ENCODE data around the gene TSACC. TPM values are rescaled to one million over a fixed set of nuclear protein-coding genes. Genes with fewer than 3 reads are reported as not detected.

The TSACC gene
- total and polyA plus RNA-seq, 9 of the 15 experiments (the other 6 are each of a cell fraction or from before 2014, with no cell fraction given) = 0.45 to 7.4 (median 2.6) TPM

DNA sequence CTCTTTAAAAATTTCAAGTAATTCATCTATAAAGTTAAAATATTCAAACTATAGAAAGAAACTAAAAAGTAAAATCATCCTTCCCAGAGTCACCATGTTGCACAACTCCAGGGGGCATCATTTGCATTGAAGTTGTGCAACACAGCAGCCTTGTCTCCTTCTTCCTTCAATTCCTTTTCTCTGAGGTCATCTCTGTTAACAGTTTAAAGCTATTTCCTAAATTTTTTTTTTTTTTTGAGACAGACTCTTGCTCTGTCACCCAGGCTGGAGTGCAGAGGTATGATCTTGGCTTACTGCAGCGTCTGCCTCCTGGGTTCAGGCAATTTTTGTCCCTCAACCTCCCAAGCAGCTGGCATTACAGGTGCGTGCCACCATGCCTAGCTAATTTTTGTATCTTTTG, 37.8 kb downstream of the TSACC start (continued):
- TF ChIP-seq, protein P1, sequence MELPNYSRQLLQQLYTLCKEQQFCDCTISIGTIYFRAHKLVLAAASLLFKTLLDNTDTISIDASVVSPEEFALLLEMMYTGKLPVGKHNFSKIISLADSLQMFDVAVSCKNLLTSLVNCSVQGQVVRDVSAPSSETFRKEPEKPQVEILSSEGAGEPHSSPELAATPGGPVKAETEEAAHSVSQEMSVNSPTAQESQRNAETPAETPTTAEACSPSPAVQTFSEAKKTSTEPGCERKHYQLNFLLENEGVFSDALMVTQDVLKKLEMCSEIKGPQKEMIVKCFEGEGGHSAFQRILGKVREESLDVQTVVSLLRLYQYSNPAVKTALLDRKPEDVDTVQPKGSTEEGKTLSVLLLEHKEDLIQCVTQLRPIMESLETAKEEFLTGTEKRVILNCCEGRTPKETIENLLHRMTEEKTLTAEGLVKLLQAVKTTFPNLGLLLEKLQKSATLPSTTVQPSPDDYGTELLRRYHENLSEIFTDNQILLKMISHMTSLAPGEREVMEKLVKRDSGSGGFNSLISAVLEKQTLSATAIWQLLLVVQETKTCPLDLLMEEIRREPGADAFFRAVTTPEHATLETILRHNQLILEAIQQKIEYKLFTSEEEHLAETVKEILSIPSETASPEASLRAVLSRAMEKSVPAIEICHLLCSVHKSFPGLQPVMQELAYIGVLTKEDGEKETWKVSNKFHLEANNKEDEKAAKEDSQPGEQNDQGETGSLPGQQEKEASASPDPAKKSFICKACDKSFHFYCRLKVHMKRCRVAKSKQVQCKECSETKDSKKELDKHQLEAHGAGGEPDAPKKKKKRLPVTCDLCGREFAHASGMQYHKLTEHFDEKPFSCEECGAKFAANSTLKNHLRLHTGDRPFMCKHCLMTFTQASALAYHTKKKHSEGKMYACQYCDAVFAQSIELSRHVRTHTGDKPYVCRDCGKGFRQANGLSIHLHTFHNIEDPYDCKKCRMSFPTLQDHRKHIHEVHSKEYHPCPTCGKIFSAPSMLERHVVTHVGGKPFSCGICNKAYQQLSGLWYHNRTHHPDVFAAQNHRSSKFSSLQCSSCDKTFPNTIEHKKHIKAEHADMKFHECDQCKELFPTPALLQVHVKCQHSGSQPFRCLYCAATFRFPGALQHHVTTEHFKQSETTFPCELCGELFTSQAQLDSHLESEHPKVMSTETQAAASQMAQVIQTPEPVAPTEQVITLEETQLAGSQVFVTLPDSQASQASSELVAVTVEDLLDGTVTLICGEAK (IDR thresholded peaks at IDR 0.05) = 0 out of 2 replicates have a peak, but pooled peaks have one; percentile 24
- TF ChIP-seq, protein P1 (CRISPR knock-in tag; IDR thresholded peaks at IDR 0.05) = no peak
- TF ChIP-seq PHB (CRISPR knock-in tag; IDR thresholded peaks at IDR 0.05) = no peak
- TF ChIP-seq ELF2 (CRISPR knock-in tag; IDR thresholded peaks at IDR 0.05) = no peak
- TF ChIP-seq RBM34 (IDR thresholded peaks at IDR 0.05; ENCODE audit: borderline replicate concordance, insufficient read depth, low read length) = no peak
- no peak for TF ChIP-seq POLR3G (IDR thresholded peaks at IDR 0.05; ENCODE audit: extremely low read depth, insufficient read length, insufficient replicate concordance)
- no peak for TF ChIP-seq NCOA4 (IDR thresholded peaks at IDR 0.05; ENCODE audit: partially characterized antibody)
- TF ChIP-seq, protein P2, sequence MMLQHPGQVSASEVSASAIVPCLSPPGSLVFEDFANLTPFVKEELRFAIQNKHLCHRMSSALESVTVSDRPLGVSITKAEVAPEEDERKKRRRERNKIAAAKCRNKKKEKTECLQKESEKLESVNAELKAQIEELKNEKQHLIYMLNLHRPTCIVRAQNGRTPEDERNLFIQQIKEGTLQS (IDR thresholded peaks at IDR 0.05) = peak; percentile 33
- TF ChIP-seq, protein P2 (CRISPR knock-in tag; conservative IDR thresholded peaks at IDR 0.05) = no peak
- TF ChIP-seq ZNF274 (IDR thresholded peaks at IDR 0.05; ENCODE audit: borderline replicate concordance, low read depth, low read length) = no peak
- no peak for TF ChIP-seq NFE2L1 (tag; IDR thresholded peaks at IDR 0.05; ENCODE audit: borderline replicate concordance, low read depth)
- TF ChIP-seq ZNF507 (tag; conservative IDR thresholded peaks at IDR 0.05) = no peak
- TF ChIP-seq, protein P3, sequence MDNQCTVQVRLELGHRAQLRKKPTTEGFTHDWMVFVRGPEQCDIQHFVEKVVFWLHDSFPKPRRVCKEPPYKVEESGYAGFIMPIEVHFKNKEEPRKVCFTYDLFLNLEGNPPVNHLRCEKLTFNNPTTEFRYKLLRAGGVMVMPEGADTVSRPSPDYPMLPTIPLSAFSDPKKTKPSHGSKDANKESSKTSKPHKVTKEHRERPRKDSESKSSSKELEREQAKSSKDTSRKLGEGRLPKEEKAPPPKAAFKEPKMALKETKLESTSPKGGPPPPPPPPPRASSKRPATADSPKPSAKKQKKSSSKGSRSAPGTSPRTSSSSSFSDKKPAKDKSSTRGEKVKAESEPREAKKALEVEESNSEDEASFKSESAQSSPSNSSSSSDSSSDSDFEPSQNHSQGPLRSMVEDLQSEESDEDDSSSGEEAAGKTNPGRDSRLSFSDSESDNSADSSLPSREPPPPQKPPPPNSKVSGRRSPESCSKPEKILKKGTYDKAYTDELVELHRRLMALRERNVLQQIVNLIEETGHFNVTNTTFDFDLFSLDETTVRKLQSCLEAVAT (IDR thresholded peaks at IDR 0.05) = no peak
- TF ChIP-seq ZNF140 (CRISPR knock-in tag; IDR thresholded peaks at IDR 0.05) = no peak
- no peak for TF ChIP-seq ETV6 (IDR thresholded peaks at IDR 0.05; ENCODE audit: borderline replicate concordance in 1 of 2, low read depth in 2 of 2, low read length in 1 of 2)
- no peak for TF ChIP-seq ETV6 (CRISPR knock-in tag; IDR thresholded peaks at IDR 0.05; ENCODE audit: borderline replicate concordance)
- TF ChIP-seq HDAC6 (IDR thresholded peaks at IDR 0.05; ENCODE audit: low read depth, low read length) = no peak
- TF ChIP-seq IRF2 (CRISPR knock-in tag; IDR thresholded peaks at IDR 0.05) = no peak

All from K562 (cell line).